ENCODE data around the gene IL1RAPL1. TPM values are rescaled to one million over a fixed set of nuclear protein-coding genes. Genes with fewer than 3 reads are reported as not detected.

Gene IL1RAPL1
- total RNA-seq, 1 donor from 2014 or later, result not detected

DNA sequence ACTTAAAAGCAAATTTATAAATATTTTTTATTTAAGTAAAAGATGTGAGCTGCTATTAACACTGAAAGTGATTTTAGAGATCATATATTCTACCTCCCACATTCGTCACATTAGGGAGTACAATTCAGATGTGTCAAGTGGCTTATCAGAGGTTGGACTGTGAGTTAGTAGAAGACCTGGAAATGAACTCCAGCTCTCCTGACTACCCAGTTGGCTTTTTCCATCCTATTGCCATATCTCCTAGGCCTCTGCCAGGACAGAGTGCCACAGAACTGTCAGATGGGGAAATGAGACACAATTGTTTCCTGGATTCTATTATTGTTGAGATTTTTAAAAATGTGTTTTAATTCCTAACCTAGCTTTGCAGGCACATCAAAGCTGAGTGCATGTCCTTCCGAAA is 994.0 kb downstream of the IL1RAPL1 start:
- no peaks in the 10 kb centered on the region for H3K27me3 ChIP-seq (ENCODE audit: control insufficient read depth, insufficient read depth, low read length)
- no peak for FAIRE-seq
- DNase-seq (ENCODE audit: low read depth), result no peak

DNA sequence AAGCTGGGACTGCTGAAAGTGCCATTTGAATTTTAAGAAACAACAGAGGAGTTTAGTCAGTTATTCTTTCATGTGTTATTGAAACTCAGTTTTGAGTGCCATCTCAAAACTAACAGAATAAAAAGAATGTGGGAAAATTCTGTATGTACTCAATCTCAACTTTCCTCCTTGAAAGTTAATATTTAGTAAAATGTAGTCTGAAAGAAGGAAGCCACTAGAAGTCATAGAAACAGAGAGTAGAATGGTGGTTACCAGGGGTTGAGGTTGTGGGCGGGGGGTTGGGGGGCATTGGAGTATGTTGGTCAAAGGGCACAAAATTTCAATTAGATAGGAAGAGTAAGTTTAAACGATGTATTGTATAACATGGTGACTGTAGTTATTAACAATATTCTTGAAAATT is 999.9 kb downstream of the IL1RAPL1 start:
- DNase-seq (ENCODE audit: low read depth) (no peak), FAIRE-seq (no peak)
- Histone ChIP-seq H3K36me3 (ENCODE audit: control insufficient read depth, insufficient read depth, low read length) (no peaks in the 10 kb centered on the region), H3K4me3 (ENCODE audit: low read depth, low read length) (no peak overlapping the region), H3K27me3 (ENCODE audit: control insufficient read depth, insufficient read depth, low read length) (no peaks in the 10 kb centered on the region)
- TF ChIP-seq, protein P1, sequence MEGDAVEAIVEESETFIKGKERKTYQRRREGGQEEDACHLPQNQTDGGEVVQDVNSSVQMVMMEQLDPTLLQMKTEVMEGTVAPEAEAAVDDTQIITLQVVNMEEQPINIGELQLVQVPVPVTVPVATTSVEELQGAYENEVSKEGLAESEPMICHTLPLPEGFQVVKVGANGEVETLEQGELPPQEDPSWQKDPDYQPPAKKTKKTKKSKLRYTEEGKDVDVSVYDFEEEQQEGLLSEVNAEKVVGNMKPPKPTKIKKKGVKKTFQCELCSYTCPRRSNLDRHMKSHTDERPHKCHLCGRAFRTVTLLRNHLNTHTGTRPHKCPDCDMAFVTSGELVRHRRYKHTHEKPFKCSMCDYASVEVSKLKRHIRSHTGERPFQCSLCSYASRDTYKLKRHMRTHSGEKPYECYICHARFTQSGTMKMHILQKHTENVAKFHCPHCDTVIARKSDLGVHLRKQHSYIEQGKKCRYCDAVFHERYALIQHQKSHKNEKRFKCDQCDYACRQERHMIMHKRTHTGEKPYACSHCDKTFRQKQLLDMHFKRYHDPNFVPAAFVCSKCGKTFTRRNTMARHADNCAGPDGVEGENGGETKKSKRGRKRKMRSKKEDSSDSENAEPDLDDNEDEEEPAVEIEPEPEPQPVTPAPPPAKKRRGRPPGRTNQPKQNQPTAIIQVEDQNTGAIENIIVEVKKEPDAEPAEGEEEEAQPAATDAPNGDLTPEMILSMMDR (IDR thresholded peaks at IDR 0.05; ENCODE audit: insufficient read depth, low read length, severe bottlenecking), result no peak

More for the DNA sequence above, 994.0 kb downstream of the IL1RAPL1 start:
- Histone ChIP-seq H3K36me3 (ENCODE audit: control insufficient read depth, insufficient read depth, low read length) (no peaks in the 10 kb centered on the region), H3K4me3 (ENCODE audit: low read depth, low read length) (no peak overlapping the region)
- TF ChIP-seq, protein P1 (IDR thresholded peaks at IDR 0.05; ENCODE audit: insufficient read depth, low read length, severe bottlenecking), result no peak

DNA sequence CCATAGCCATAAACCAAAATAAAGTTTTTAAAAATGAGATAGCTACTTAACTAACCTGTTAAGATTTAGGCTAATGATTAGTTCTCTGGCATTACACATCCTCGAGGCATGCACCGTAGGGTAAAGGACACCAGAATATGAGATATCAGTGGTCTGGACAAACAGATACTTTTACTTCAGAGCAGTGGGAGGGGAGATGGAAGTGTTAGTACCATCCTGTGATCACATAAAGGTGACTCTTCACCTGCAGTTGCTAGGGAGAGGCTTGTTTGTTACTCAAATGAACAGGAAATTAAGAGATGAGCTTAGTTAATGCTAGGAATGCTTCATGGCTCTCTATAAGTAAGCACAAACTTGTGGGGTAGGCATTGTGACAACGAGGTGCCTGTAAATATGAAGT is 1003.7 kb downstream of the IL1RAPL1 start:
- TF ChIP-seq, protein P1 (IDR thresholded peaks at IDR 0.05; ENCODE audit: insufficient read depth, low read length, severe bottlenecking), result no peak
- Histone ChIP-seq H3K36me3 (ENCODE audit: control insufficient read depth, insufficient read depth, low read length) (no peaks in the 10 kb centered on the region), H3K4me3 (ENCODE audit: low read depth, low read length) (no peak overlapping the region), H3K27me3 (ENCODE audit: control insufficient read depth, insufficient read depth, low read length) (no peaks in the 10 kb centered on the region)
- DNase-seq (ENCODE audit: low read depth), result no peak
- no peak for FAIRE-seq

DNA sequence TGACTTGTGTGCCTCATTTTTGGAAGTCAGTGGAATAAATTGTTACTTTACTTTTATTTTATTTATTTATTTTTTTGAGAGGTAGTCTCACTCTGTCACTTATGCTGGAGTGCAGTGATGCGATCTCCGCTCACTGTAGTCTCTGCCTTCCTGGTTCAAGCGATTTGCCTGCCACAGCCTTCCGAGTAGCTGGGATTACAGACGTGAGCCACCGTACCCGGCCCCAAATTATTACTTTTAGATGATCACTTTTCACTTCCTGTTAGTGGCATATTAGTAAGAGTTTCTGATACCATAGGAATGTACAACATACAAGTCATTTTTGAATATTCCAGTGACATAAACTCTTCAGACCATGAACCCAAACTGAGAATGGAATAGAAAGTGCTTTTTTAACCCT is 1017.1 kb downstream of the IL1RAPL1 start:
- H3K27me3 ChIP-seq (ENCODE audit: control insufficient read depth, insufficient read depth, low read length), result no peaks in the 10 kb centered on the region
- no peak overlapping the region for H3K4me3 ChIP-seq (ENCODE audit: low read depth, low read length)
- TF ChIP-seq, protein P1 (IDR thresholded peaks at IDR 0.05; ENCODE audit: insufficient read depth, low read length, severe bottlenecking), result no peak
- DNase-seq (ENCODE audit: low read depth), result no peak
- no peak for FAIRE-seq
- H3K36me3 ChIP-seq (ENCODE audit: control insufficient read depth, insufficient read depth, low read length), result no peaks in the 10 kb centered on the region

DNA sequence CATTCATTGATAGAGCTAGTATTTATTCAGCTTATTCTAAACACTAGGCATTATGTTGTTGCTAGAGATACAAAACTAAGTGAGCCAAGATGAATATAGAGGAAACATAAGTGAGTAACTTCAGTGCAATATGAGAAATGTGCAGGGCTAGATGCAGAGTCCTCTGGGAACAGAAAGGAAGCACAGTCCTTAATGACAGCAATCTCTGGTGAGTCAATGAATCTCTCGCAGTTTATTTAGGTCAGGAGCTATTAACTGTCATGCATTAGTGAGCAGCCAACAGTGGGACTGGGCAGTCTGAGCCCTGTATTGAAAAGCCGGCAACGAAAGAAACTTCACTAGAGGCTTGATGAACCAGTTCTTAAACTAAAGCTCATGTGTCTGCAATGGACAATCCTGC is 1030.0 kb downstream of the IL1RAPL1 start:
- TF ChIP-seq, protein P1 (IDR thresholded peaks at IDR 0.05; ENCODE audit: insufficient read depth, low read length, severe bottlenecking), result no peak
- H3K4me3 ChIP-seq (ENCODE audit: low read depth, low read length), result no peak overlapping the region
- no peaks in the 10 kb centered on the region for H3K27me3 ChIP-seq (ENCODE audit: control insufficient read depth, insufficient read depth, low read length)
- no peak for FAIRE-seq
- no peaks in the 10 kb centered on the region for H3K36me3 ChIP-seq (ENCODE audit: control insufficient read depth, insufficient read depth, low read length)
- no peak for DNase-seq (ENCODE audit: low read depth)

DNA sequence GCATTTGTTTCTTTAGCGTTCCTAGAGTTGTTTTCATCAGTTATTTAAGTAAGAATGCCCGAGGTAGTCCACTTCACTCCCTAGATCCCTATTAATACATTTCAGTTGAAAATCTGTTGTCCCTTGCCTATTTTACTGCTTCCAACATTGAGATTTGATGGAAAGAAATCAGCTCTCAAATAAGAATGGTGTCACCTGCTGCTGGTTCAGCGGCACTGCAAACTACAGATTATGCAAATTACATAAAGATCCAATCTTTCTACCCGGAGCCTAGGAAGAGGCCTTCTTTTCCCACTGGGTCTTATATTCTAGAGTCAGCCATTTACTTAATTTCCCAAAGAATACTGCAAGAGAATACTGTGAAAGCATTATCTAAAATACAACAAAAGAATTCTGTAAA is 1030.5 kb downstream of the IL1RAPL1 start:
- Histone ChIP-seq H3K4me3 (ENCODE audit: low read depth, low read length) (no peak overlapping the region), H3K27me3 (ENCODE audit: control insufficient read depth, insufficient read depth, low read length) (no peaks in the 10 kb centered on the region), H3K36me3 (ENCODE audit: control insufficient read depth, insufficient read depth, low read length) (no peaks in the 10 kb centered on the region)
- TF ChIP-seq, protein P1 (IDR thresholded peaks at IDR 0.05; ENCODE audit: insufficient read depth, low read length, severe bottlenecking), result peak; percentile 3
- no peak for DNase-seq (ENCODE audit: low read depth)
- no peak for FAIRE-seq

Measured in bronchial epithelial cell (primary cell).